Epithelial cell of alveolus of lung (primary cell): ENCODE data around the gene VMP1. TPM values are rescaled to one million over a fixed set of nuclear protein-coding genes. Genes with fewer than 3 reads are reported as not detected.

Experiments
- total RNA-seq: library from RNA; depleted of rRNA; stranded (reverse); fragments of >200 nt; gene quantifications from 2 replicates; pipeline ENCODE4 v1.2.1, GENCODE V29; 2015

Gene VMP1
- 127 and 141 TPM in 2 replicates for total RNA-seq

GRCh38 chr17:59707149-59707970 is at the start of gene VMP1, which contains the start of gene PTRH2:
Gene VMP1, plus strand, starts transcription at chr17:59707654. Its CDS starts 23,793 bp downstream, at chr17:59731447.
Gene PTRH2, minus strand, starts transcription at chr17:59707430. Its CDS starts 9,452 bp downstream, at chr17:59697978.

Other genes starting within 250 kb of the VMP1 start
- 31.8 and 57.0 TPM in 2 replicates for gene DHX40, start 142.0 kb upstream of the VMP1 start, total RNA-seq
- gene CLTC, start 87.8 kb upstream of the VMP1 start, total RNA-seq = 330 and 367 TPM in 2 replicates
- gene PTRH2, start 224 bp upstream of the VMP1 start, total RNA-seq = 16.8 and 39.6 TPM in 2 replicates
- gene TUBD1, start 185.3 kb downstream of the VMP1 start, total RNA-seq = 4.3 and 10.4 TPM in 2 replicates
- 12.3 and 15.0 TPM in 2 replicates for gene RPS6KB1, start 185.5 kb downstream of the VMP1 start, total RNA-seq